CD4-positive, alpha-beta T cell (primary cell): ENCODE measurements around the gene RGS12. TPM values are rescaled to one million over a fixed set of nuclear protein-coding genes. Genes with fewer than 3 reads are reported as not detected.

Source experiments
- ATAC-seq: fragments of 200-7000 bp; cut with Tn5 transposase; one replicate; pipeline ENCODE4 v1.10.0; 2022; ENCODE audit warnings: mild to moderate bottlenecking; ENCODE audit not compliant: poor library complexity
- CTCF ChIA-PET: fragments of 350-600 bp; sonication (Branson Sonifier 250); formaldehyde crosslinking; loops from one replicate; lab custom pipeline; 2021; ENCODE audit warnings: antibody characterized with exemption, inconsistent platforms; lab: Charles Lee
- POLR2A ChIA-PET: fragments of 350-600 bp; sonication (Branson Sonifier 250); formaldehyde crosslinking; loops from one replicate; lab custom pipeline; 2021; ENCODE audit warnings: antibody characterized with exemption, inconsistent platforms; lab: Charles Lee
- DNase-seq, 14 experiments: peaks; one replicate each; pipeline ENCODE4 v3.0.0-alpha.2; 2013 to 2020; ENCODE audit warnings: mixed read lengths in 2 of 14
- H3K27ac ChIP-seq, 2 donors: one replicate each; pipeline versions ENCODE4 v1.5.1 to v1.7.0; 2013; ENCODE audit warnings: low read length in 2 of 2, low read depth in 1 of 2, mild to moderate bottlenecking in 1 of 2
- H3K27me3 ChIP-seq, 2 experiments: 1 replicate in 1 of 2; 2 replicates in 1 of 2; pipeline versions ENCODE4 v1.6.1 to v1.7.0; 2013; ENCODE audit warnings: low read length in 2 of 2, control low read depth in 1 of 2, mild to moderate bottlenecking in 1 of 2, moderate library complexity in 1 of 2; ENCODE audit not compliant: insufficient read depth in 2 of 2, control insufficient read depth in 1 of 2
- H3K36me3 ChIP-seq: one replicate; pipeline ENCODE4 v1.6.1; 2013; ENCODE audit warnings: low read length, control low read depth; ENCODE audit not compliant: insufficient read depth
- H3K4me1 ChIP-seq: one replicate; pipeline ENCODE4 v1.6.1; 2013; ENCODE audit warnings: low read length, control low read depth; ENCODE audit not compliant: insufficient read depth
- H3K4me3 ChIP-seq: one replicate; pipeline ENCODE4 v1.5.1; 2013; ENCODE audit warnings: mild to moderate bottlenecking, low read length, moderate library complexity
- H3K9me3 ChIP-seq, 2 experiments: 1 replicate in 1 of 2; 2 replicates in 1 of 2; pipeline versions ENCODE4 v1.6.1 to v1.7.0; 2013; ENCODE audit warnings: low read length in 2 of 2, mild to moderate bottlenecking in 2 of 2, control low read depth in 1 of 2, moderate library complexity in 1 of 2; ENCODE audit not compliant: control insufficient read depth in 1 of 2, insufficient read depth in 1 of 2
- H3K27ac Mint-ChIP-seq: one replicate; pipeline ENCODE4 v1.8.0; 2020; ENCODE audit warnings: mixed read lengths
- H3K27me3 Mint-ChIP-seq: one replicate; pipeline ENCODE4 v1.8.0; 2021; ENCODE audit warnings: mixed read lengths
- H3K36me3 Mint-ChIP-seq: one replicate; pipeline ENCODE4 v1.8.0; 2021; ENCODE audit warnings: low read depth, mixed read lengths
- H3K4me1 Mint-ChIP-seq: one replicate; pipeline ENCODE4 v1.8.0; 2021; ENCODE audit warnings: low read depth, mixed read lengths
- H3K4me3 Mint-ChIP-seq: one replicate; pipeline ENCODE4 v1.8.0; 2020; ENCODE audit warnings: mild to moderate bottlenecking, mixed read lengths
- H3K9me3 Mint-ChIP-seq: one replicate; pipeline ENCODE4 v1.8.0; 2020; ENCODE audit warnings: mixed read lengths
- intact Hi-C, 2 experiments: fragments of 100-400 bp; cut with DNase I in 1 of 2; cut with micrococcal nuclease in 1 of 2; formaldehyde crosslinking; loops; one replicate each; pipeline versions ENCODE4 v1.15.1 to v1.9.0; 2023 to 2025; cut with DNase I, micrococcal nuclease
- total RNA-seq, 174 experiments: library from RNA in 2 of 174; stranded (reverse) in 2 of 174; gene quantifications; one replicate each; pipeline ENCODE4 v1.2.3 and lab custom pipeline; 2021 to 2026
- TF ChIP-seq, protein P1 (sequence below): fragments of 200-600 bp; IDR thresholded peaks from one replicate; pipeline ENCODE4 v1.8.0; 2022; ENCODE audit warnings: antibody characterized with exemption, mild to moderate bottlenecking

Gene RGS12
- total RNA-seq, 2 experiments from 2014 or later, result 14.1 to 16.9 TPM

DNA sequence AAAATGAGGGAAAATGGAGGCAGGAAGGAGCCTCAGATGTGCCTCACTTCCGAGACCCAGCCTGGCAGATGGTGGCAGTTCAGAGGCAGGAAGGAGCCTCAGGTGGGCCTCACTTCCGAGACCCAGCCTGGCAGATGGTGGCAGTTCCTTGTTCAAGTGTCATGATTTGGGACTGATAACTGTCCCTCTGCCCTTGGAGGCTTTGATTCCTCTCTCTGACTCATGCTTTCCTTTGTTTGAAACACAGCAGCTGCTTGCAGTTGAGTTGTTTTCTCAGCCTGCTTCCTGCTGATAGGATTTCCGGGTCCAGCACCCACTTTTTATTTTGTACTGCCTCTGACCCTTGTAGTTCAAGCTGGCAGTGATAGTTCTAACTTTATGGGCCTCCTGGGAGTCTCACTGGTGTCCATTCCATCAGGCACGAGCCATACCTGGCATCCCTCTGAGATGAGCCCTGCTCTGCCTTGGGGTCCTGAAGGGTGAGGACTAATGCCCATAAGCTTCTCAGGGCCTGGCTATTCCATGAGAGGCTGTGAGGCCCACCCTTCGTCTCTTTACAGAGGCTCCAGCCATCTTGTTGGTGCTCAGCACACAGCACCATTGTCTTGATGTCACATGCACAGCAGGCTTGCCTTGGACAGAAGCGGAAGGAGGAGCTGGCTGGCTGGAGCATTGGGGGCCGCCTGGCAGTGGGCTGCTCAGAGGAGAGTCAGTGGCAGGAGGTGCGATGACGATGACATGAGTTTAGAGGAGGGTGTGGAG, 13.0 kb downstream of the RGS12 start:
- no peaks in the 10 kb centered on the region for H3K9me3 ChIP-seq
- Mint-ChIP-seq H3K4me1 (peaks cover 72% of the 10 kb centered on the region), H3K4me3 (peak overlapping the region; percentile 65), H3K9me3 (no peaks in the 10 kb centered on the region), H3K27ac (peak overlapping the region; percentile 85), H3K27me3 (no peaks in the 10 kb centered on the region), H3K36me3 (no peaks in the 10 kb centered on the region)
- H3K27ac ChIP-seq, result no peak overlapping the region
- intact Hi-C loops, result loop anchor here in 1 of 2 experiments (10.0 kb wide), 1 partner anchor 49 kb away; no protein-coding TSS in a partner anchor
- POLR2A ChIA-PET, result interaction anchor here (1.8 kb wide), 1 partner anchor 103 kb away, joined by 4 read pairs; no protein-coding TSS in a partner anchor
- no peaks in the 10 kb centered on the region for H3K36me3 ChIP-seq
- CTCF ChIA-PET, result no interaction called here
- no peak overlapping the region for H3K4me3 ChIP-seq
- H3K27me3 ChIP-seq, result no peaks in the 10 kb centered on the region
- DNase-seq, result peak in 6 of 14 experiments; percentile 16 to 44 (median 33)
- TF ChIP-seq, protein P1, sequence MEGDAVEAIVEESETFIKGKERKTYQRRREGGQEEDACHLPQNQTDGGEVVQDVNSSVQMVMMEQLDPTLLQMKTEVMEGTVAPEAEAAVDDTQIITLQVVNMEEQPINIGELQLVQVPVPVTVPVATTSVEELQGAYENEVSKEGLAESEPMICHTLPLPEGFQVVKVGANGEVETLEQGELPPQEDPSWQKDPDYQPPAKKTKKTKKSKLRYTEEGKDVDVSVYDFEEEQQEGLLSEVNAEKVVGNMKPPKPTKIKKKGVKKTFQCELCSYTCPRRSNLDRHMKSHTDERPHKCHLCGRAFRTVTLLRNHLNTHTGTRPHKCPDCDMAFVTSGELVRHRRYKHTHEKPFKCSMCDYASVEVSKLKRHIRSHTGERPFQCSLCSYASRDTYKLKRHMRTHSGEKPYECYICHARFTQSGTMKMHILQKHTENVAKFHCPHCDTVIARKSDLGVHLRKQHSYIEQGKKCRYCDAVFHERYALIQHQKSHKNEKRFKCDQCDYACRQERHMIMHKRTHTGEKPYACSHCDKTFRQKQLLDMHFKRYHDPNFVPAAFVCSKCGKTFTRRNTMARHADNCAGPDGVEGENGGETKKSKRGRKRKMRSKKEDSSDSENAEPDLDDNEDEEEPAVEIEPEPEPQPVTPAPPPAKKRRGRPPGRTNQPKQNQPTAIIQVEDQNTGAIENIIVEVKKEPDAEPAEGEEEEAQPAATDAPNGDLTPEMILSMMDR, result no peak
- ATAC-seq, result no peak
- H3K4me1 ChIP-seq, result peaks cover 52% of the 10 kb centered on the region

DNA sequence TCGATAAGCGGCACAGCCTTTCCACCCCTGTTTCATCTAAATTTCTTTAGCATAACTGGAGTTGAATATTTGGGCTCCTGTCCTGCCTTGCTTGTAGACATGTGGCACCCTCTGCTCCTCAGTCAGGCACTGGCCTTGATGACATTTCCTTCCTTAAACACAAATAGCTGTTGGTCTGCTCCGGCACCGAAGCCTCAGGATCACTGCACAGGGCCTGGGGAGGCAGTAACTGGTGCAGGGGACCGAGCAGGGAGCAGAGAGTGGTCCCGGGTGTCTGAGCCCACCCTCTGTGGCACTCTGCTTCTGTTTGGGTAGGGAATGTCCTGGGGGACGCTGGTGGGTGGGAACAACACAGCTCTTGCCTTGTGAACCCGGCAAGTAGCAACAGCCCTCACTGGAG, 13.6 kb downstream of the RGS12 start:
- H3K4me1 Mint-ChIP-seq, result peaks cover 66% of the 10 kb centered on the region
- Histone ChIP-seq H3K36me3 (no peaks in the 10 kb centered on the region), H3K27me3 (no peaks in the 10 kb centered on the region), H3K4me1 (peaks cover 46% of the 10 kb centered on the region), H3K9me3 (no peaks in the 10 kb centered on the region), H3K27ac (no peak overlapping the region), H3K4me3 (no peak overlapping the region)
- ATAC-seq (no peak), DNase-seq (no peak)
- no peak overlapping the region for H3K4me3 Mint-ChIP-seq
- peak overlapping the region; percentile 85 for H3K27ac Mint-ChIP-seq
- TF ChIP-seq, protein P1, result no peak
- H3K36me3 Mint-ChIP-seq, result no peaks in the 10 kb centered on the region
- no peaks in the 10 kb centered on the region for H3K9me3 Mint-ChIP-seq
- CTCF ChIA-PET, result no interaction called here
- H3K27me3 Mint-ChIP-seq, result no peaks in the 10 kb centered on the region
- intact Hi-C loops, result loop anchor here in 1 of 2 experiments (10.0 kb wide), 1 partner anchor 48 kb away; no protein-coding TSS in a partner anchor
- POLR2A ChIA-PET, result interaction anchor here (0.8 to 1.8 kb wide), 2 partner anchors 12 to 104 kb away, joined by 3 to 4 read pairs; no protein-coding TSS in a partner anchor

DNA sequence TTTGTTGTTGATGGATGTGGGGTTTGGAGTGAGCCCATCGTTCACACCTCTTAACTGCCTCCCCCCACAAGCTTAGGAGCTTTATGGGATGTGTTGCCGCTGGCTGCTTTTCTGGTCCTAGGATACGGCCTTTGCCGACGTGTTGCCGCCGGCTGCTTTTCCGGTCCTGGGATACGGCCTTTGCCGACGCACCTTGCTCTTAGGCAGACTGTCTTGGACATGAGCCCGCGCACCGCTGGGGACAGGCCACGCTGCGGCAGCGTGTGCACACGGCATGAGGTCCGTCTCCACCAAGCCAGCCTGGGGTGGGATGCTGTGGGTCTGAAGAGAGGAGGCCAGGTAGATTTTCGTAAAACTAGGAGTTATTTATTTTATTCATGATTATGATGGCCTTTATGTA, 14.2 kb downstream of the RGS12 start:
- ChIA-PET CTCF (no interaction called here), POLR2A (interaction anchor here (0.8 kb wide), 1 partner anchor 11 kb away, joined by 3 read pairs; no protein-coding TSS in a partner anchor)
- Histone ChIP-seq H3K4me1 (peaks cover 40% of the 10 kb centered on the region), H3K27me3 (no peaks in the 10 kb centered on the region), H3K27ac (no peak overlapping the region), H3K36me3 (no peaks in the 10 kb centered on the region), H3K4me3 (no peak overlapping the region), H3K9me3 (no peaks in the 10 kb centered on the region)
- DNase-seq, result no peak
- no peaks in the 10 kb centered on the region for H3K9me3 Mint-ChIP-seq
- H3K27ac Mint-ChIP-seq, result no peak overlapping the region
- TF ChIP-seq, protein P1, result no peak
- no peaks in the 10 kb centered on the region for H3K36me3 Mint-ChIP-seq
- no peaks in the 10 kb centered on the region for H3K27me3 Mint-ChIP-seq
- H3K4me3 Mint-ChIP-seq, result peak overlapping the region; percentile 32
- intact Hi-C loops, result loop anchor here in 1 of 2 experiments (10.0 kb wide), 1 partner anchor 48 kb away; no protein-coding TSS in a partner anchor
- peaks cover 64% of the 10 kb centered on the region for H3K4me1 Mint-ChIP-seq
- ATAC-seq, result no peak
